Activated CD8-positive, alpha-beta memory T cell treated with anti-CD3 and anti-CD28 coated beads for 4 hours (primary cell): ENCODE results near the gene RAB14.
"Not testable (repeated sequence)": the region's sequence is repeated elsewhere in the genome, so short reads cannot be mapped to it uniquely, and the experiment has no call there.

ENCODE experiments used
- DNase-seq, 2 donors: peaks; one replicate each; pipeline ENCODE4 v3.0.0-alpha.2; 2020; ENCODE audit warnings: low read depth in 2 of 2

Gene RAB14

GRCh38 chr9:121156263-121156731 lies 45.4 kb downstream of the RAB14 start:
- DNase-seq: no peak

- DNase-seq: no peak
These were observed 46.9 kb downstream of the RAB14 start for GRCh38 chr9:121154782-121155181.

- DNase-seq: no peak
These were observed 48.0 kb downstream of the RAB14 start for GRCh38 chr9:121153642-121154041.

- no peak for DNase-seq
These were observed 51.5 kb downstream of the RAB14 start for GRCh38 chr9:121150188-121150587.

- DNase-seq: no peak
These were observed 57.2 kb downstream of the RAB14 start for GRCh38 chr9:121144482-121144881.

- no peak for DNase-seq
These were observed 57.9 kb downstream of the RAB14 start for GRCh38 chr9:121143771-121144170.

- no peak for DNase-seq
These were observed 60.0 kb downstream of the RAB14 start for GRCh38 chr9:121141706-121142105.

GRCh38 chr9:121141306-121141705 lies 60.4 kb downstream of the RAB14 start:
- DNase-seq: no peak

- DNase-seq: no peak
These were observed 61.5 kb downstream of the RAB14 start for GRCh38 chr9:121140162-121140561.

- no peak for DNase-seq
These were observed 62.7 kb downstream of the RAB14 start for GRCh38 chr9:121138973-121139372.

GRCh38 chr9:121138561-121138960 lies 63.1 kb downstream of the RAB14 start:
- DNase-seq: no peak

GRCh38 chr9:121135642-121136041 lies 66.0 kb downstream of the RAB14 start:
- DNase-seq: no peak

GRCh38 chr9:121133104-121133816 lies 68.4 kb downstream of the RAB14 start:
- DNase-seq: peak; percentile 23 to 24

- DNase-seq: not testable (repeated sequence)
These were observed 72.3 kb downstream of the RAB14 start for GRCh38 chr9:121129384-121129783.
